GM21737 (cell line): ENCODE results near the gene FSD2.

Experiments
- ATAC-seq: cut with Tn5 transposase; IDR thresholded peaks from one replicate; pipeline ENCODE4 v1.9.1; 2021; ENCODE audit warnings: mild to moderate bottlenecking, moderate library complexity; ENCODE audit not compliant: unreplicated experiment

FSD2 gene

DNA sequence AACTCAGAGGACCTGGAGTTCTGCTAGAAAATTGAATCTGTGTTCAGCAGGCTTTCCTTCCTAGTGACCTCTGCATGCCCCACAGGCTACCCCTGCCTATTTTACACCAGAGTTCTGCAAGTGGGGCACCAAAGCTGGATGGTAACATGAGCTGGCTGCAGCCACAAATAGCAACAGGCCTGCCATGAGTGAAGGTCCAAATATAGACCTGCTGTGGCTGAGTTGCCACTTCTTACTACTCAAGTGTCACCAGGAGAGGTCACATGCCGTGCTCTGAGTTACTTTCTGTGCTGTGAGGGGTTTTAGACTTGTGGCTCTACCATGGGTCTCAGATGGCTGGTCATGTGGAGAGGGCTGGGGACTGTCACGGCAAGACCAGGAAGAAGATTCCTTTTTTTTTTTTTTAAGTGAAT is at the start of gene FSD2:
Gene FSD2 (minus strand): TSS at position 76 of the 413 bp plus-strand sequence. CDS start 18,679 bp downstream, outside the sequence.
- peak; percentile 58 for ATAC-seq

DNA sequence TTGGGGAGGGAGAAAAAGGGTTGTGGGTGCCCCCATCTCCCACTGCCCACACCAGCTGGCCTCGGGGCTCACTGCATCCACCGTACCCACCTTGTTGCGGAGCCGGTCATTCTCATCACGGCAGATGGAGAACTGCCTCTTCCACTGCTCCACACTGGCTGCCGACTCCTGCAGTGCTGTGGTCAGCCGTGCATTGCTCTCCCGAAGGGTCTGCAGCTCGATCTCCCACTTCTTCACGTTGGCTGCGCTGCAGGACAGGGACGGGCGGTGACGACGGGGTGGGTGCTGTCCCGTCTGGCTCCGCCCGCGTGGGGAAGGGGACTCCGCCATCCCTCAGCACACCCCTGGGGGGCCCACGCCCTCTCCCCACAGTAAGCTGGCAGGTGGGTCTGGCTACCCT is 48.7 kb upstream of the FSD2 start:
- ATAC-seq, result no peak

DNA sequence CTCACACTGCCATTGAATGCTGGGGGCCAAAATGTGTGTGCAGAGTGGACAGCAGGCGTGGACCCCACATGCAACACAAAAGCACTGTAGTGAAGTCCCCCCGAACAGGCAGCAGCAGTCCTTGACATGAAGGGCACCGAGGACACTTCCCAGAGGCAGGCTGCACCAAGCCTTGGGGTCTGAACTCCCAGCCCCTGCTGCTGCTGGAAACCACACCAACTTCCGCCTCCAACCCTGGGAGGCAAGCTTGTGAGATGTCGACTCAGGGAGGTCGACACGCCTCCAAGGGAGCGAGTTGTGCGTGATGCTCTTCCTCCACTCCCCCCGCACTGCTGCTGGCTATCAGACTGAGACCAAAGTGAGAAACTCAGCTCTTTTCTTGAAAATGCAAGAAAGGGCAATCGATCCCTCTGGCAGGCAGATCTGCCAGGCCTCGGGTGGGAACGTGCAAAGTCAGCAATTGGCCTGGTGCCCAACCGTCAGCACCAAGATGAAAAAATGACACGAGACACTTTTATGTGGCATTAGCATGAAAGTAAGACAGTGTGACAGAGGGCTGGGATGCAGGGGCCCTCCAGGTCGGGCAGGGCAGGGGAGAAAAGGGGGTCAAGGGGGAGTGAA is 47.2 kb upstream of the FSD2 start:
- ATAC-seq, result no peak

GRCh38 chr15:82851981-82852511 is 46.2 kb upstream of the FSD2 start:
- no peak for ATAC-seq

DNA sequence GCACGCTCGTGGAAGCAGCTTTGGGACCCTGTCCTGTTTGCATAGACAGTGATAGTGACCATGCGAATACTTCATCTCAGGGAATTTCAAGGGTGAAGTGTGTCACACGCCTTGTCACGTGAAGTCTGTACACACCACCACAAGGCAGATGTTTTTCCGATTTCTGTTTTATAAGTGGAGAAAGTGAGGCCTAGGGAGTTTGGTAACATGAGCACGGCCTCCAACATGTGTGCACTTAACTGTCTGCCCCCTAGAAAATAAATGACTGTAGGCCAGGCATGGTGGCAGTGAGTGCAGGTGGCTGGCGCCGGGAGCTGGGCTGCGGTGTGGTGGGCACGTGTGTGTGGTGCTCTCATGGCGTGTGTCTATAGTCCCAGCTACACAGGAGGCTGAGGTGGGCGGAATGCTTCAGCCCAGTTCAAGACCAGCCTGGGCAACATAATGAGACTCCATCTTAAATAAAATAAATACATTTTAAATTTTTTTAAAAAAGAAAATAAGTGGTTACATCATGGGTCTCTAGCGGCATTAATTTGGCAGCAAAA is 45.5 kb upstream of the FSD2 start:
- ATAC-seq, result no peak

- ATAC-seq, result no peak
Measured at GRCh38 chr15:82850731-82851130, 44.9 kb upstream of the FSD2 start.

DNA sequence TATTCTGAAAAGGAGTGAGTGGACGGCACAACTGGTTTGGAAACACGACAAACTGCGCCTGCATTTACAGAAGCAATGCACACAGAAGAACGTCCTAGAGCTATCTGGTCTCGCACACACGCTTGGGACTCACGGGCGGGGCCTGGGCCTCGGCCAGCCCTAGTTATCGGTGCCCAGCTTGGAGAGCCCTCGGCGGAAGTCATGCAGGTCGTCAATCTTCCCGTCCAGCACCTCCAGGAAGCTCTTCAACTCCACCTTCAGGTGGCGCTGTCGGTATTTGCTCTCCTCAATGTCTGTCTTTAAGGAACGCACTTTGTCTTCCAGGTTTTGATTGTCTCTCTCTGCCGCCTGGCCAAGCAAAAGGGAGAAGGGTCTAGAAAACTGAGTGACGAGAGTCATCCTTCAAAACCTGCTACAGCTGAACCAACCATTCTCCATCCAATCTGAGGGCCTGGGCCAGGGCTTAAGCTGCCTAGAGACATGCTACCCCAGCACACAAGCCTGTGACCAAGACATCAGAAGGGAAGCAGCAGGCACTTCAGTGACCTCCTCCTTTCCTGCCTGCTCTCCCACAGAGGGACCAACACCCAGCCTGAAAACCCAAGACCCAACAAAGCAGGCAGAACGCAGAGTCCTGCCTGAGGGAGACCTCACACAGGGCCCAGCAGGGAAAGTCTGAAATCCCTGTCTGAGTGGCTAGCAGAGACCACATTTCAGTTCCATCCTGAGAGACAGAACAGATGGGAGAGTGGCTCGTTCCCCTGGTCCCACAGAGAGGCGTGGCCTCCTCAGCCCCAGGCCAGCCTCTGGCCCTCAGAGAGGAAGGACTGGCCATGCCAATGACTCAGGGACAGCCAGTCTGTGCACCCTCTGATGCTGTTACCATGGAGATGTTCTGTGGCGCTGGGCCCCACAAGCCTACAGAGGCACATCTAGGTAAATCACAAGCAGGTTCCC is 44.0 kb upstream of the FSD2 start:
- ATAC-seq, result peak; percentile 56

DNA sequence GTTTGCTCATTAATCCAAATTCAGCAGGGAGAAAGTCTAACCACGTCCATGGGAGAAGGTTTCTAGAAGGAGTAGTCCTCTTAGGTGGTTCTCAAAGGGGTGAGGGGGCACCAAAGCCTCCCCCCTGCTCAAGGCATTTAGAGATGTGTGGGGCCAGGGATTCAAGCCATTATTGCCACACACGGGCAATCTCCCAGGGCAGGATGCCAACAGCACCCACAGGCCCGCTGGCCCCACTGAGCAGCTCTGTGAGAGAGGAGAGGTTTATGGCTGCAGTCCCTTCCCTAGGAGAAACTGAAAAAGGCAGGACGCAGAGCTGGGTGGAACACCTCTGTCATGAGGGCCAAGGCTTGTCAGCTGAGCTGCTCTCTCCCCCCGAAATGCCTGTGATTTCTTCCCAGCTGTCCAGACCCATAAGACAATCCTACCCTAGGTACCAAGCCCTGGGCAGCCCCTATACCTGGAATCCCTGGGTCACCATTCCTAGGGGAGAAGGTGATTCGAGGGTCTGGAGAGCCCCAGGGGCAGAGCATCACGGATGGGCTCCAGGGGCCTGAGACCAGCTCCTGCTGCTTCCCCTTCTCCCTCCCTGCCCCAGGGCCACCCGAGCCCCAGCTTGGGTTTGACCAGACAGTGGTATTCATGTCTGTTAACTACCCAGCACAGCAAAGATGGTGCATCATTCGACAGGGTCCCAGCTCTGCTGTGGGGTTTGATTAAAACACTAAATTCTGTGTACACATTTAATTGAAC is 42.5 kb upstream of the FSD2 start:
- no peak for ATAC-seq

GRCh38 chr15:82847703-82848102 is 41.8 kb upstream of the FSD2 start:
- ATAC-seq, result no peak

GRCh38 chr15:82846621-82847020 is 40.8 kb upstream of the FSD2 start:
- ATAC-seq, result no peak

- ATAC-seq, result no peak
Measured at GRCh38 chr15:82845686-82846085, 39.8 kb upstream of the FSD2 start.

GRCh38 chr15:82843566-82843965 is 37.7 kb upstream of the FSD2 start:
- ATAC-seq, result no peak

DNA sequence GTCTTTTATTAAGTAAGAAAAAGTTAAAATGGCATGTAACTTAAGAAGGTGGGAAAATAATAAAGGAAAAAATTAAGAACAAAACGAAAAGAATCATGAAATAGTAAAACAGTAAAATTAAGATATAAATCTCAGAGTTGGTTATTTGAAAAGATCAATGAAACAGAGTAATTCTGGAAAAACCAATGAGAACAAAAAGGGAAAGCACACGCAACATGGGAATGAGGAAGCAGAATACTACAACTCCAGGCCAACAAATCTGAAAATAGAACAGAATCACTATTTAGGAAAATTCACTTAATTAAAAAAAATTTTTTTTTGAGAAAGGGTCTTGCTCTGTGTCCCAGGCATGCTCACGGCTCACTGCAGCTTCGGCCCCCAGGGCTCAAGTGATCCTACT is 34.3 kb upstream of the FSD2 start:
- no peak for ATAC-seq

GRCh38 chr15:82839136-82839535 is 33.3 kb upstream of the FSD2 start:
- no peak for ATAC-seq

DNA sequence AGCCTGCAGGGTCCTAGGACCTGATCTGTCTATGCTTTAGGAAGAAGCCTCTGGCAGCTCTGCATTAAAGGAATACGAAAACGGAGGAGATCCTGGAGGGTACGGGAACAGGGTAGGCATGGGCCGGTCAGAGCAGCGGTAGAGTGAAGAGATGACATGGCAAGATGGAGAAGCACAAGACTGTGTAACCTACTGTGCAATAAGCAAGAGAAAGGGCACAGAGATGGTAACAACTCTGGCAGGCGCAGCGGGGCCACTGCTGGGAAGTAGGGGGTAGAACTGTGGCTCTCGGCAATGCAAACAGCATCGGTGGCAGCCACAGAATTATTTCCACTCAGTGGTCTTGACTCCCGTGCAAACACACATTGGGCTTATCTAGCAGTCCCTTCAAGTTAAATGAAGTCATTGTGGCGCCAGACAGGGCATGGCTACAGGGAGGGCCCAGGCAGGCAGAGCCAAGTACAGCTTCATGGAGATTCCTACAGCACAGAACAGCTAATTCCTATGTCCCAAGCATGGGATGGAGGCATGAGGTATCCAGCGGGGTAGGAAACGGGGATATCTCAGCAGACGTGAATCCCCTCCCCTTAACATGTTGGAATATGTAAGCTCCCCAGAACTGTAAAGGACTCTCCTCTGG is 32.3 kb upstream of the FSD2 start:
- ATAC-seq, result no peak

GRCh38 chr15:82835391-82835917 is 29.6 kb upstream of the FSD2 start:
- no peak for ATAC-seq

DNA sequence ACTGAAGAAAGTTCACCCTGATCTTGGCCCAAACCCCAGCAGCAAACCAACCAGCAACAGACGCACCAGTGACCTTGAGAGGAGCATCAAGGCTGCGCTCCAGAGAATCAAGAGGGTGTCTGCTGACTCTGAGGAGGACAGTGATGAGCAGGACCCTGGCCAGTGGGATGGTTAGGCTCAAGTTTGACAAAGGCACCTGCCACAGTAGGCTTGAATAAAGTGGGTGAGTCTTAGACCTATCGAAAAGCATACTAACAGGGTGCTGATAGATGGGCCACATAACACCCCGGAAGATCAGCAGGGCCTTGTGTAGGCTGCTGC is 27.5 kb upstream of the FSD2 start:
- no peak for ATAC-seq

DNA sequence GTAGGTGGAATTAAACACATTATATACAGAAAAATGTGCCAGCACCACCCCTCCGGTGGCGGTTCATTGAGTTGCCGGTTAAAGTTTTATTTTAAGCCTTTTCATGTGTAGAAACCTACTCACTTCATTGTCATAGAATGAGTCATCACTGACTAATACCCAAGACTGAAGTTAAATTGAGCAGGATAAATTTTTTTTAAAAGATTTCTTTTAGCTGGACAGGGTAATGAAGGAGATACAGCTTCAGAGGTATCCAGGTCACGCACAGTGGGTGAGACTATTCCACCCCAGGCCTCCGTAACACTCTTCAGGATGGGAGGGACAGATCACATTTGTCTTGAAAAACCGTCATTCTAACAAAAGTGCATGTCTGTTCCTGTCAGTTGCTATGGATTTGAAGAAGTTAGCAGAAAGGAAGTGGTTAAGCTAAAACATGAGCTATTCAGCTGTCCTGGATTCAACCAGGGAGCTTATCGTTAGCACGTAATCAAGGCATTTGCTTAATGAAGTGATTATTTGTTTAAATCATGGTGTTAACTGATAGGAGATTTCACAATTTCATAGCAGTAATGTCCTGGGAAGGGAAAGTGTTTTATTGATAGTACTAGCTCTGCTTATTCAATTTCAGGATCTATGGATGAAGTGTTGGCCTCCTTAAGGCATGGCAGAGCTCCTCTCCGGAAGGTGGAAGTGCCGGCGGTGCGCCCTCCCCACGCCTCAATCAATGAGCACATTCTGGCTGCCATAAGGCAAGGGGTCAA is 26.9 kb upstream of the FSD2 start:
- peak; percentile 89 for ATAC-seq

DNA sequence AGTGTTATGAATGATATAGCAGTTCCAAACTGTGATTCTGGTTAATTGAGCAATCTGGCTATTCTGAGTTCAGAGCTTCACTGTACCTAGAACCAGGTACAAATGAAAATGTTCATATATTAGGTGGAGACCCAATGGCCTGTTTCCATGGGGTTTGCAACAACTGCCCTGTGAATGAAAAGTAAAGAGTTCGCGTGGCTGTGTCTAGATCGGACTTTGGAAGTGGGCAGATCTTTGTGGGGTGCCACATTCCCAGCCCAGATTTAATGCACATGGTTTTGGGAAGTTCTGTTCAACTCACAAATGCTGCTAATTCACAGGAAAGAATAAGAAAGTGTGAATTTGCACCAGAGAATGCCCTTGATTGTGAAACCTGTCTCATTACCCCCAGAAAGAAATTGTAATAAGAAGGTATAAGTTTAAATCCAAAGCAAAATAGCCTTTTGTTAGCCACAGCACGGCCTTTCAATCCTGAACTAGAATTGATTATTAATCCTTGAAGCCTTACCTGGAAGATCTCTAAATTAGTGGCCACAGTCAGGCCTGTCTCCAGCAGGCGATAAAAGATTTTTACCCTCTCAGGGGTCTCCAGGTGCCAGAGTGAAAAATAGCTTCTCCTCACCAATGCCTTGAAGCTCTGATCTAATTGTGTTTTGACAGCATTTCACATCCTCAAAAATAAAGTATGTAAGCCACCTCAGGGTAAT is 26.2 kb upstream of the FSD2 start:
- ATAC-seq, result no peak
